Activated naive CD8-positive, alpha-beta T cell treated with anti-CD3 and anti-CD28 coated beads, Interleukin-2, amount 10 ng/mL, durations not matched to agents 7 days and 5 days (primary cell): ENCODE data around the gene UBXN4. TPM values are rescaled to one million over a fixed set of nuclear protein-coding genes. Genes with fewer than 3 reads are reported as not detected.
"Not testable (repeated sequence)": the region's sequence is repeated elsewhere in the genome, so short reads cannot be mapped to it uniquely, and the experiment has no call there.

ENCODE experiments used
- ATAC-seq: fragments of 150-1000 bp; cut with Tn5 transposase; one replicate; pipeline ENCODE4 v1.10.0; 2021; ENCODE audit warnings: low read depth, moderate library complexity
- POLR2A ChIA-PET: fragments of 350-600 bp; sonication (Branson Sonifier 250); formaldehyde crosslinking; loops from one replicate; lab custom pipeline; 2021; ENCODE audit warnings: antibody characterized with exemption; lab: Charles Lee
- DNase-seq: peaks from one replicate; pipeline ENCODE4 v3.0.0; 2021
- H3K27ac Mint-ChIP-seq: one replicate; pipeline ENCODE4 v1.8.0; 2022; ENCODE audit warnings: mild to moderate bottlenecking, mixed read lengths
- H3K27me3 Mint-ChIP-seq: one replicate; pipeline ENCODE4 v1.8.0; 2022; ENCODE audit warnings: mild to moderate bottlenecking, moderate library complexity, mixed read lengths
- H3K36me3 Mint-ChIP-seq: one replicate; pipeline ENCODE4 v1.8.0; 2021; ENCODE audit warnings: mild to moderate bottlenecking, mixed read lengths
- H3K4me1 Mint-ChIP-seq: one replicate; pipeline ENCODE4 v1.8.0; 2021; ENCODE audit warnings: mixed read lengths
- H3K4me3 Mint-ChIP-seq: one replicate; pipeline ENCODE4 v1.8.0; 2022; ENCODE audit warnings: mild to moderate bottlenecking, moderate library complexity, mixed read lengths
- H3K9me3 Mint-ChIP-seq: one replicate; pipeline ENCODE4 v1.8.0; 2021; ENCODE audit warnings: mixed read lengths
- total RNA-seq, 2 experiments: library from RNA; stranded (reverse); gene quantifications; one replicate each; pipeline ENCODE4 v1.2.3, GENCODE V29; 2021

UBXN4 gene
- total RNA-seq, 2 experiments from 2014 or later, result 103 to 117 TPM

- Mint-ChIP-seq H3K9me3 (no peaks in the 10 kb centered on the region), H3K27ac (no peak overlapping the region), H3K4me3 (no peak overlapping the region), H3K27me3 (no peaks in the 10 kb centered on the region), H3K4me1 (peaks cover 3% of the 10 kb centered on the region), H3K36me3 (peaks cover 39% of the 10 kb centered on the region)
- POLR2A ChIA-PET, result no interaction called here
- DNase-seq (no peak), ATAC-seq (no peak)
Observed at GRCh38 chr2:135776367-135776766, 34.7 kb downstream of the UBXN4 start.

- Mint-ChIP-seq H3K4me1 (peaks cover 2% of the 10 kb centered on the region), H3K27me3 (no peaks in the 10 kb centered on the region), H3K4me3 (no peak overlapping the region), H3K9me3 (peaks cover 3% of the 10 kb centered on the region), H3K36me3 (peaks cover 46% of the 10 kb centered on the region), H3K27ac (no peak overlapping the region)
- no peak for ATAC-seq
- POLR2A ChIA-PET, result interaction anchor here (0.6 kb wide), 1 partner anchor 266 kb away, joined by 5 read pairs; no protein-coding TSS in a partner anchor
- DNase-seq, result no peak
Observed at GRCh38 chr2:135782231-135782630, 40.6 kb downstream of the UBXN4 start.

- POLR2A ChIA-PET, result no interaction called here
- no peak for ATAC-seq
- Mint-ChIP-seq H3K9me3 (peaks cover 3% of the 10 kb centered on the region), H3K36me3 (peaks cover 44% of the 10 kb centered on the region), H3K4me1 (peaks cover 2% of the 10 kb centered on the region), H3K27me3 (no peaks in the 10 kb centered on the region), H3K27ac (no peak overlapping the region), H3K4me3 (no peak overlapping the region)
- no peak for DNase-seq
Observed at GRCh38 chr2:135783439-135783838, 41.8 kb downstream of the UBXN4 start.

GRCh38 chr2:135785032-135785431 lies 43.4 kb downstream of the UBXN4 start:
- ATAC-seq (no peak), DNase-seq (no peak)
- Mint-ChIP-seq H3K36me3 (peaks cover 41% of the 10 kb centered on the region), H3K9me3 (peaks cover 3% of the 10 kb centered on the region), H3K27me3 (no peaks in the 10 kb centered on the region), H3K4me1 (peaks cover 2% of the 10 kb centered on the region), H3K4me3 (no peak overlapping the region), H3K27ac (no peak overlapping the region)
- POLR2A ChIA-PET, result interaction anchor here (0.6 kb wide), 1 partner anchor 48 kb away, joined by 4 read pairs; no protein-coding TSS in a partner anchor

- no peaks in the 10 kb centered on the region for H3K27me3 Mint-ChIP-seq
Observed at GRCh38 chr2:135786823-135787222, 45.2 kb downstream of the UBXN4 start.

GRCh38 chr2:135790423-135790822 lies 48.8 kb downstream of the UBXN4 start:
- Mint-ChIP-seq H3K9me3 (no peaks in the 10 kb centered on the region), H3K27ac (no peak overlapping the region), H3K4me3 (no peak overlapping the region), H3K4me1 (peaks cover 20% of the 10 kb centered on the region), H3K27me3 (no peaks in the 10 kb centered on the region), H3K36me3 (peaks cover 12% of the 10 kb centered on the region)
- POLR2A ChIA-PET, result no interaction called here
- DNase-seq (no peak), ATAC-seq (no peak)

More at GRCh38 chr2:135786823-135787222, 45.2 kb downstream of the UBXN4 start:
- H3K4me3 Mint-ChIP-seq, result no peak overlapping the region
- H3K27ac Mint-ChIP-seq, result no peak overlapping the region
- H3K4me1 Mint-ChIP-seq, result peaks cover 3% of the 10 kb centered on the region
- H3K9me3 Mint-ChIP-seq, result peaks cover 3% of the 10 kb centered on the region
- ATAC-seq (no peak), DNase-seq (no peak)
- POLR2A ChIA-PET, result no interaction called here
- peaks cover 33% of the 10 kb centered on the region for H3K36me3 Mint-ChIP-seq

- peaks cover 5% of the 10 kb centered on the region for H3K36me3 Mint-ChIP-seq
- peak overlapping the region; percentile 65 for H3K27ac Mint-ChIP-seq
- no peaks in the 10 kb centered on the region for H3K27me3 Mint-ChIP-seq
- peaks cover 23% of the 10 kb centered on the region for H3K4me1 Mint-ChIP-seq
- no peaks in the 10 kb centered on the region for H3K9me3 Mint-ChIP-seq
- POLR2A ChIA-PET, result interaction anchor here (1.1 kb wide), 1 partner anchor 84 kb away, joined by 5 read pairs; no protein-coding TSS in a partner anchor
- ATAC-seq (no peak), DNase-seq (no peak)
- H3K4me3 Mint-ChIP-seq, result no peak overlapping the region
Observed at GRCh38 chr2:135791418-135792190, 49.9 kb downstream of the UBXN4 start.

- Mint-ChIP-seq H3K4me3 (no peak overlapping the region), H3K27me3 (no peaks in the 10 kb centered on the region), H3K27ac (peak overlapping the region; percentile 8), H3K36me3 (no peaks in the 10 kb centered on the region), H3K4me1 (peaks cover 26% of the 10 kb centered on the region), H3K9me3 (no peaks in the 10 kb centered on the region)
- POLR2A ChIA-PET, result interaction anchor here (1.1 kb wide), 1 partner anchor 83 kb away, joined by 5 read pairs; no protein-coding TSS in a partner anchor
- ATAC-seq (peak; percentile 38), DNase-seq (no peak)
Observed at GRCh38 chr2:135792401-135793150, 50.9 kb downstream of the UBXN4 start.

- ATAC-seq, H3K4me3 Mint-ChIP-seq, H3K27me3 Mint-ChIP-seq, DNase-seq, H3K36me3 Mint-ChIP-seq, POLR2A ChIA-PET, H3K9me3 Mint-ChIP-seq, H3K27ac Mint-ChIP-seq: not testable (repeated sequence)
- H3K4me1 Mint-ChIP-seq, result peaks cover 26% of the 10 kb centered on the region
Observed at GRCh38 chr2:135795641-135796040, 54.0 kb downstream of the UBXN4 start.

- peaks cover 15% of the 10 kb centered on the region for H3K36me3 Mint-ChIP-seq
- ATAC-seq (no peak), DNase-seq (no peak)
- H3K27ac Mint-ChIP-seq, result no peak overlapping the region
- no peaks in the 10 kb centered on the region for H3K27me3 Mint-ChIP-seq
- H3K4me3 Mint-ChIP-seq, result no peak overlapping the region
- H3K9me3 Mint-ChIP-seq, result peaks cover 11% of the 10 kb centered on the region
- peaks cover 24% of the 10 kb centered on the region for H3K4me1 Mint-ChIP-seq
- POLR2A ChIA-PET, result interaction anchor here (0.6 to 1.8 kb wide), 4 partner anchors 22 to 113 kb away, joined by 3 to 6 read pairs (median 4); partner anchors contain the start of gene UBXN4
Observed at GRCh38 chr2:135796606-135797005, 55.0 kb downstream of the UBXN4 start.

GRCh38 chr2:135797497-135798274 lies 56.0 kb downstream of the UBXN4 start:
- ATAC-seq (peak; percentile 75), DNase-seq (peak; percentile 78)
- Mint-ChIP-seq H3K9me3 (peaks cover 15% of the 10 kb centered on the region), H3K27ac (no peak overlapping the region), H3K36me3 (peaks cover 21% of the 10 kb centered on the region), H3K4me3 (no peak overlapping the region), H3K4me1 (peaks cover 18% of the 10 kb centered on the region), H3K27me3 (no peaks in the 10 kb centered on the region)
- POLR2A ChIA-PET, result interaction anchor here (0.6 to 1.8 kb wide), 4 partner anchors 23 to 114 kb away, joined by 3 to 6 read pairs (median 4); partner anchors contain the start of gene UBXN4

GRCh38 chr2:135798275-135798705 lies 56.6 kb downstream of the UBXN4 start:
- Mint-ChIP-seq H3K4me1 (peaks cover 14% of the 10 kb centered on the region), H3K36me3 (peaks cover 21% of the 10 kb centered on the region), H3K27me3 (no peaks in the 10 kb centered on the region), H3K27ac (no peak overlapping the region), H3K9me3 (peaks cover 15% of the 10 kb centered on the region), H3K4me3 (no peak overlapping the region)
- ATAC-seq (no peak), DNase-seq (no peak)
- POLR2A ChIA-PET, result interaction anchor here (1.8 kb wide), 1 partner anchor 57 kb away, joined by 5 read pairs; the partner anchor contains the start of gene UBXN4
